CD4-positive, alpha-beta T cell treated with Interleukin-15 for 1 hour (primary cell): Measurements from ENCODE around the gene ZDHHC6.
A peak's percentile ranks its signal among the peaks of the same experiment; 100 is the strongest.
"Not testable (repeated sequence)": the region's sequence is repeated elsewhere in the genome, so short reads cannot be mapped to it uniquely, and the experiment has no call there.

Experiments used
- DNase-seq: peaks from one replicate; pipeline ENCODE4 v3.0.0-alpha.2; 2020

Gene ZDHHC6

GRCh38 chr10:112442063-112442462 is 4.7 kb downstream of the ZDHHC6 start:
- DNase-seq, result no peak

GRCh38 chr10:112441520-112441919 is 5.2 kb downstream of the ZDHHC6 start:
- DNase-seq, result no peak

GRCh38 chr10:112438356-112438755 is 8.4 kb downstream of the ZDHHC6 start:
- no peak for DNase-seq

GRCh38 chr10:112434988-112435619 is 11.6 kb downstream of the ZDHHC6 start:
- no peak for DNase-seq

GRCh38 chr10:112433136-112433535 is 13.6 kb downstream of the ZDHHC6 start:
- no peak for DNase-seq

- no peak for DNase-seq
Observed at GRCh38 chr10:112429654-112430230, 17.0 kb downstream of the ZDHHC6 start.

GRCh38 chr10:112429147-112429546 is 17.6 kb downstream of the ZDHHC6 start:
- DNase-seq, result no peak

GRCh38 chr10:112426111-112426510 is 20.6 kb downstream of the ZDHHC6 start:
- DNase-seq, result no peak

GRCh38 chr10:112424651-112425050 is 22.1 kb downstream of the ZDHHC6 start:
- DNase-seq, result no peak

- DNase-seq, result no peak
Observed at GRCh38 chr10:112421731-112422130, 25.0 kb downstream of the ZDHHC6 start.

- DNase-seq, result no peak
Observed at GRCh38 chr10:112412696-112413095, 34.0 kb downstream of the ZDHHC6 start.

GRCh38 chr10:112409755-112410154 is 37.0 kb downstream of the ZDHHC6 start:
- no peak for DNase-seq

GRCh38 chr10:112409299-112409698 is 37.4 kb downstream of the ZDHHC6 start:
- no peak for DNase-seq

GRCh38 chr10:112407696-112408095 is 39.0 kb downstream of the ZDHHC6 start:
- no peak for DNase-seq

- DNase-seq, result not testable (repeated sequence)
Observed at GRCh38 chr10:112406806-112407205, 39.9 kb downstream of the ZDHHC6 start.

GRCh38 chr10:112404617-112405016 is 42.1 kb downstream of the ZDHHC6 start:
- no peak for DNase-seq

GRCh38 chr10:112402917-112403316 is 43.8 kb downstream of the ZDHHC6 start:
- DNase-seq, result no peak

GRCh38 chr10:112397592-112397991 is 49.1 kb downstream of the ZDHHC6 start:
- no peak for DNase-seq

- DNase-seq, result no peak
Observed at GRCh38 chr10:112395809-112396530, 50.7 kb downstream of the ZDHHC6 start.

GRCh38 chr10:112394475-112394875 is 52.2 kb downstream of the ZDHHC6 start:
- DNase-seq, result no peak

- DNase-seq, result no peak
Observed at GRCh38 chr10:112393827-112394226, 52.9 kb downstream of the ZDHHC6 start.

- no peak for DNase-seq
Observed at GRCh38 chr10:112393341-112393740, 53.4 kb downstream of the ZDHHC6 start.

- DNase-seq, result no peak
Observed at GRCh38 chr10:112390125-112390703, 56.5 kb downstream of the ZDHHC6 start.

- peak; percentile 81 for DNase-seq
Observed at GRCh38 chr10:112389271-112389822, 57.4 kb downstream of the ZDHHC6 start.
